HepG2 (cell line): Measurements from ENCODE around the gene TBCB. TPM values are rescaled to one million over a fixed set of nuclear protein-coding genes. Genes with fewer than 3 reads are reported as not detected.
A peak's percentile ranks its signal among the peaks of the same experiment; 100 is the strongest.

Experiments
- ATF7 ChIP-seq, 2 experiments: fragments of 450-650 bp in 1 of 2; sonication (generic) in 1 of 2; formaldehyde crosslinking in 1 of 2; IDR thresholded peaks; 2 replicates each; pipeline versions ENCODE4 v1.4.0 to v1.6.1; 2016 to 2020; ENCODE audit warnings: antibody characterized with exemption in 1 of 2, mild to moderate bottlenecking in 1 of 2, missing genetic modification reagents in 1 of 2
- BHLHE40 ChIP-seq: IDR thresholded peaks from 2 replicates; pipeline ENCODE4 v1.6.1; 2011; ENCODE audit warnings: low read length, improper control_type of control experiment
- BRCA1 ChIP-seq: sonication (generic); formaldehyde crosslinking; IDR thresholded peaks from 2 replicates; pipeline ENCODE4 v1.4.0; 2020; ENCODE audit warnings: missing genetic modification reagents
- DPF2 ChIP-seq: sonication (generic); formaldehyde crosslinking; IDR thresholded peaks from 2 replicates; pipeline ENCODE4 v1.4.0; 2020; ENCODE audit warnings: mild to moderate bottlenecking, low read depth, missing genetic modification reagents, borderline replicate concordance
- MED8 ChIP-seq: sonication (generic); formaldehyde crosslinking; IDR thresholded peaks from 2 replicates; pipeline ENCODE4 v1.8.1; 2023; ENCODE audit warnings: mild to moderate bottlenecking, missing genetic modification reagents; ENCODE audit not compliant: insufficient replicate concordance
- NCOA5 ChIP-seq: sonication (generic); formaldehyde crosslinking; IDR thresholded peaks from 2 replicates; pipeline ENCODE4 v1.4.0; 2020; ENCODE audit warnings: missing genetic modification reagents
- NFKB2 ChIP-seq: sonication (generic); formaldehyde crosslinking; IDR thresholded peaks from 2 replicates; pipeline ENCODE4 v1.4.0; 2020; ENCODE audit warnings: missing genetic modification reagents, borderline replicate concordance
- RELA ChIP-seq: sonication (generic); formaldehyde crosslinking; IDR thresholded peaks from 2 replicates; pipeline ENCODE4 v1.4.0; 2020; ENCODE audit warnings: missing genetic modification reagents
- SNAI1 ChIP-seq: sonication (generic); formaldehyde crosslinking; IDR thresholded peaks from 2 replicates; pipeline ENCODE4 v1.5.0; 2020; ENCODE audit warnings: mild to moderate bottlenecking, missing genetic modification reagents, borderline replicate concordance
- TCF7 ChIP-seq: sonication (generic); IDR thresholded peaks from 2 replicates; pipeline ENCODE4 v1.6.1; 2016; ENCODE audit warnings: antibody characterized with exemption, low read depth
- TRIM24 ChIP-seq: sonication (generic); formaldehyde crosslinking; IDR thresholded peaks from 2 replicates; pipeline ENCODE4 v1.8.0; 2022; ENCODE audit warnings: mild to moderate bottlenecking, missing genetic modification reagents
- ZNF10 ChIP-seq: sonication (generic); formaldehyde crosslinking; IDR thresholded peaks from 2 replicates; pipeline ENCODE4 v1.4.0; 2020; ENCODE audit warnings: mild to moderate bottlenecking, low read depth, missing genetic modification reagents, borderline replicate concordance
- ZNF18 ChIP-seq: sonication (generic); formaldehyde crosslinking; IDR thresholded peaks from 2 replicates; pipeline ENCODE4 v1.8.0; 2022; ENCODE audit warnings: mild to moderate bottlenecking, missing genetic modification reagents; ENCODE audit not compliant: insufficient replicate concordance
- ZNF274 ChIP-seq: sonication (generic); formaldehyde crosslinking; IDR thresholded peaks from 2 replicates; pipeline ENCODE4 v1.5.1; 2020; ENCODE audit warnings: mild to moderate bottlenecking, missing genetic modification reagents
- ZNF567 ChIP-seq: sonication (generic); formaldehyde crosslinking; IDR thresholded peaks from 2 replicates; pipeline ENCODE4 v1.8.1; 2023; ENCODE audit warnings: mild to moderate bottlenecking, missing genetic modification reagents, borderline replicate concordance
- ZNF878 ChIP-seq: sonication (generic); formaldehyde crosslinking; IDR thresholded peaks from 2 replicates; pipeline ENCODE4 v1.8.1; 2023; ENCODE audit warnings: mild to moderate bottlenecking, missing genetic modification reagents, moderate library complexity
- polyA plus RNA-seq, 8 experiments: library from polyadenylated mRNA; depleted of rRNA in 3 of 8; stranded (reverse) in 7 of 8; unstranded in 1 of 8; fragments of >200 nt; fragmentation: Illumina TruSeq in 4 of 8; extraction: Trizol in 4 of 8; gene quantifications; 2 replicates each; pipeline versions ENCODE4 v1.2.1 to v1.2.3, GENCODE V29; 2011 to 2016; ENCODE audit warnings: low read depth in 4 of 8, missing spikeins in 1 of 8, mixed read lengths in 1 of 8; ENCODE audit not compliant: insufficient read depth in 1 of 8
- total RNA-seq, 5 experiments: library from RNA; depleted of rRNA; stranded (reverse); fragments of >200 nt; fragmentation: Illumina TruSeq; extraction: Trizol; gene quantifications; 2 replicates each; pipeline ENCODE4 v1.2.3, GENCODE V29; 2016; ENCODE audit warnings: low read depth in 1 of 5
- TF ChIP-seq, protein P1 (sequence below): sonication (generic); formaldehyde crosslinking; IDR thresholded peaks from 2 replicates; pipeline ENCODE4 v1.5.0; 2020; ENCODE audit warnings: missing genetic modification reagents
- TF ChIP-seq, protein P2 (sequence below): IDR thresholded peaks from 2 replicates; pipeline ENCODE4 v1.6.1; 2018; ENCODE audit warnings: missing genetic modification reagents
- TF ChIP-seq, protein P3 (sequence below): sonication (generic); formaldehyde crosslinking; IDR thresholded peaks from 2 replicates; pipeline ENCODE4 v1.5.0; 2020; ENCODE audit warnings: missing genetic modification reagents
- TF ChIP-seq, protein P4 (sequence below): sonication (generic); formaldehyde crosslinking; IDR thresholded peaks from 2 replicates; pipeline ENCODE4 v1.8.1; 2022; ENCODE audit warnings: low read depth, mild to moderate bottlenecking, missing genetic modification reagents

TBCB gene
- total and polyA plus RNA-seq, 2 of the 13 experiments (the other 11 are each of a cell fraction or from before 2014, with no cell fraction given), result 271 to 276 TPM

DNA sequence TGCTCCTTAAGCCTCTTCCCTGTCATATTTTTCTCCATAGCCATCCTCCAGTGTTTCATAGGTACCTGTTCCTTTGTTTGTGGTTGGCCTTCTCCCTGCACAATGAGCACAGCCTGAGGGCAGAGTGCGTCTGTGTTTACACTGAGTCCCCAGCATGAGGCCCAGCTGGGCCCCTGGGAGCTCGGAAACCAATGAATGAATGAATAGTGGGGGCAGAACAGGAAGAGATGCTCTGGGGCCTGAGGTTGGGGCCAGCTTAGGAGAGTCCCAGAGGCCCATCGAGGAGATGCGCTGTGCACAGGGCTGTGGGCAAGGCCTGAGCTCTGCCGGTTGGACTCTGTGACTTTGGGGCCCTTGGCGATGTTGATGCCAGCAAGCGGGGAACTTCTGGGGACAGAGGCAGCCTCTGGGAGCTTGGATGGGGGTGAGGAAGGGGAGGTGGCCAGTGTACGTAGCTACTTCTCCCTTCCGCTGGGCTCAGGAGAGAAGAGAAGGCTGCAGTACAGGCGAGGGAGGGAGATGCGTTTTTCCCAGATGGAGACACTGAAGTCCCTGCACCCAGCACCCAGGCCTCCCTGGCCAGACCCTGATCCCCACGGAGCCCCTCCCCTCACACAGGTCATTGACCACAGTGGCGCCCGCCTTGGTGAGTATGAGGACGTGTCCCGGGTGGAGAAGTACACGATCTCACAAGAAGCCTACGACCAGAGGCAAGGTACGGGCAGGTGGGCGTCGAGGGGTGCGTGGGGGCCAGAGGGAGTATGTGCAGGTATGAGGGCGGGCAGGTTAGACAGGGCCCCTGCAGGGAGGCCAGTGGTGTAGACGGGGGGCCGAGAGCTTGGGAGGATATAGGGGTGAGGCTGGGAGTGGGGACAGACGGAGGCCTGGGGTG is 5.1 kb downstream of the TBCB start (continued):
- TF ChIP-seq ZNF10 (CRISPR knock-in tag) (no peak), TRIM24 (CRISPR knock-in tag) (no peak), ZNF274 (CRISPR knock-in tag) (no peak), BRCA1 (CRISPR knock-in tag) (no peak), BHLHE40 (0 out of 2 replicates have a peak, but pooled peaks have one; percentile 28), ZNF567 (CRISPR knock-in tag) (no peak), ZNF878 (CRISPR knock-in tag) (0 out of 2 replicates have a peak, but pooled peaks have one; percentile 65), SNAI1 (CRISPR knock-in tag) (peak; percentile 77; the same call in 1 of the 2 replicates), DPF2 (CRISPR knock-in tag) (peak; percentile 81), TCF7 (no peak), RELA (CRISPR knock-in tag) (0 out of 2 replicates have a peak, but pooled peaks have one; percentile 74), MED8 (peak; percentile 48), ATF7 (IDR thresholded peaks at IDR 0.05) (no peak), ATF7 (CRISPR knock-in tag; IDR thresholded peaks at IDR 0.05) (0 out of 2 replicates have a peak, but pooled peaks have one; percentile 38), NCOA5 (no peak), ZNF18 (CRISPR knock-in tag) (no peak), NFKB2 (CRISPR knock-in tag) (peak; percentile 6; the same call in 1 of the 2 replicates)
- TF ChIP-seq, protein P1, sequence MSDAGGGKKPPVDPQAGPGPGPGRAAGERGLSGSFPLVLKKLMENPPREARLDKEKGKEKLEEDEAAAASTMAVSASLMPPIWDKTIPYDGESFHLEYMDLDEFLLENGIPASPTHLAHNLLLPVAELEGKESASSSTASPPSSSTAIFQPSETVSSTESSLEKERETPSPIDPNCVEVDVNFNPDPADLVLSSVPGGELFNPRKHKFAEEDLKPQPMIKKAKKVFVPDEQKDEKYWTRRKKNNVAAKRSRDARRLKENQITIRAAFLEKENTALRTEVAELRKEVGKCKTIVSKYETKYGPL (CRISPR knock-in tag), result no peak
- TF ChIP-seq, protein P2, sequence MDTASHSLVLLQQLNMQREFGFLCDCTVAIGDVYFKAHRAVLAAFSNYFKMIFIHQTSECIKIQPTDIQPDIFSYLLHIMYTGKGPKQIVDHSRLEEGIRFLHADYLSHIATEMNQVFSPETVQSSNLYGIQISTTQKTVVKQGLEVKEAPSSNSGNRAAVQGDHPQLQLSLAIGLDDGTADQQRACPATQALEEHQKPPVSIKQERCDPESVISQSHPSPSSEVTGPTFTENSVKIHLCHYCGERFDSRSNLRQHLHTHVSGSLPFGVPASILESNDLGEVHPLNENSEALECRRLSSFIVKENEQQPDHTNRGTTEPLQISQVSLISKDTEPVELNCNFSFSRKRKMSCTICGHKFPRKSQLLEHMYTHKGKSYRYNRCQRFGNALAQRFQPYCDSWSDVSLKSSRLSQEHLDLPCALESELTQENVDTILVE, result no peak
- TF ChIP-seq, protein P3, sequence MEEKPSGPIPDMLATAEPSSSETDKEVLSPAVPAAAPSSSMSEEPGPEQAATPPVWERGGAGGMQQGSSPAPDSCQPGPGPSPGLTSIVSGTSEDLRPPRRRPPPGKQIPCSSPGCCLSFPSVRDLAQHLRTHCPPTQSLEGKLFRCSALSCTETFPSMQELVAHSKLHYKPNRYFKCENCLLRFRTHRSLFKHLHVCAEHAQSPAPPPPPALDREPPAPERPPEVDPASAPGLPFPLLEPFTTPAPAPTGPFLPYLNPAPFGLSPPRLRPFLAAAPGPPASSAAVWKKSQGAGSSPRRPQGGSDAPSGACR, result peak; percentile 86
- TF ChIP-seq, protein P4, sequence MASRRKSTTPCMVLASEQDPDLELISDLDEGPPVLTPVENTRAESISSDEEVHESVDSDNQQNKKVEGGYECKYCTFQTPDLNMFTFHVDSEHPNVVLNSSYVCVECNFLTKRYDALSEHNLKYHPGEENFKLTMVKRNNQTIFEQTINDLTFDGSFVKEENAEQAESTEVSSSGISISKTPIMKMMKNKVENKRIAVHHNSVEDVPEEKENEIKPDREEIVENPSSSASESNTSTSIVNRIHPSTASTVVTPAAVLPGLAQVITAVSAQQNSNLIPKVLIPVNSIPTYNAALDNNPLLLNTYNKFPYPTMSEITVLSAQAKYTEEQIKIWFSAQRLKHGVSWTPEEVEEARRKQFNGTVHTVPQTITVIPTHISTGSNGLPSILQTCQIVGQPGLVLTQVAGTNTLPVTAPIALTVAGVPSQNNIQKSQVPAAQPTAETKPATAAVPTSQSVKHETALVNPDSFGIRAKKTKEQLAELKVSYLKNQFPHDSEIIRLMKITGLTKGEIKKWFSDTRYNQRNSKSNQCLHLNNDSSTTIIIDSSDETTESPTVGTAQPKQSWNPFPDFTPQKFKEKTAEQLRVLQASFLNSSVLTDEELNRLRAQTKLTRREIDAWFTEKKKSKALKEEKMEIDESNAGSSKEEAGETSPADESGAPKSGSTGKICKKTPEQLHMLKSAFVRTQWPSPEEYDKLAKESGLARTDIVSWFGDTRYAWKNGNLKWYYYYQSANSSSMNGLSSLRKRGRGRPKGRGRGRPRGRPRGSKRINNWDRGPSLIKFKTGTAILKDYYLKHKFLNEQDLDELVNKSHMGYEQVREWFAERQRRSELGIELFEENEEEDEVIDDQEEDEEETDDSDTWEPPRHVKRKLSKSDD (CRISPR knock-in tag), result no peak
